IMR-90 (cell line): Measurements from ENCODE around the gene SCRG1.

Experiments used
- FOS ChIP-seq: fragments of 150-350 bp; IDR thresholded peaks from 2 replicates; pipeline ENCODE4 v1.6.1; 2016; ENCODE audit warnings: low read depth, low read length
- MAZ ChIP-seq: IDR thresholded peaks from 2 replicates; pipeline ENCODE4 v1.6.1; 2012; ENCODE audit warnings: low read depth, mild to moderate bottlenecking, low read length, improper control_type of control experiment, moderate library complexity, borderline replicate concordance
- MXI1 ChIP-seq: IDR thresholded peaks from 2 replicates; pipeline ENCODE4 v1.6.1; 2012; ENCODE audit warnings: low read depth, mild to moderate bottlenecking, low read length, moderate library complexity, borderline replicate concordance
- NFE2L2 ChIP-seq: fragments of 150-350 bp; IDR thresholded peaks from 2 replicates; pipeline ENCODE4 v1.6.1; 2016; ENCODE audit warnings: low read depth, mild to moderate bottlenecking, low read length
- POLR2A ChIP-seq: IDR thresholded peaks from 2 replicates; pipeline ENCODE4 v1.6.1; 2012; ENCODE audit warnings: mild to moderate bottlenecking, low read depth, low read length
- RAD21 ChIP-seq: IDR thresholded peaks from 2 replicates; pipeline ENCODE4 v1.6.1; 2012; ENCODE audit warnings: low read length, improper control_type of control experiment
- RFX5 ChIP-seq: IDR thresholded peaks from 2 replicates; pipeline ENCODE4 v1.8.0; 2012; ENCODE audit warnings: low read depth, mild to moderate bottlenecking, low read length, moderate library complexity
- TF ChIP-seq, protein P1 (sequence below): fragments of 150-350 bp; IDR thresholded peaks from 2 replicates; pipeline ENCODE4 v1.6.1; 2016; ENCODE audit warnings: low read depth, mild to moderate bottlenecking, low read length, moderate library complexity, borderline replicate concordance
- TF ChIP-seq, protein P2 (sequence below): conservative IDR thresholded peaks from 2 replicates; pipeline ENCODE4 v1.5.1; 2012; ENCODE audit warnings: mild to moderate bottlenecking, low read depth, low read length, improper control_type of control experiment

DNA sequence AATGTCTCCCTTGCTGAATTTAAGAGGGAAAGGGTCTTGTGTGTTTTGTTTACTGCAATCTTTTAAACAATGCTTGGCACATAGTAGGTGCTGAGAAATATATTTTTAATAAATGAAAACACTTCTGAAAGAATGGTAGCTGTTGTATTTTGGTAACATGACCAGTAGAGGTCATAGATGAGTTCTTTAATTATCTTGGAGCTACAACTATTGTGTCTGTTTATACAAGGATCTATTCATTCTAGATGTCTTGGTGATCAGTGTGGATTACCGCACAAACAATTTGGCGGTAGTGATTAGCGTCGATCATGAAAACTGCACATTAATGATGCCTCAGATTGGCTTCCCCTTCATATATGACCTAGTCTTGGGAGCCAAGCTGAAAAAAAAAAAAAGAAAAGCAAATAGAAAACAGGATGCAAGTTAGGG lies 21.4 kb upstream of the SCRG1 start:
- TF ChIP-seq, protein P1, sequence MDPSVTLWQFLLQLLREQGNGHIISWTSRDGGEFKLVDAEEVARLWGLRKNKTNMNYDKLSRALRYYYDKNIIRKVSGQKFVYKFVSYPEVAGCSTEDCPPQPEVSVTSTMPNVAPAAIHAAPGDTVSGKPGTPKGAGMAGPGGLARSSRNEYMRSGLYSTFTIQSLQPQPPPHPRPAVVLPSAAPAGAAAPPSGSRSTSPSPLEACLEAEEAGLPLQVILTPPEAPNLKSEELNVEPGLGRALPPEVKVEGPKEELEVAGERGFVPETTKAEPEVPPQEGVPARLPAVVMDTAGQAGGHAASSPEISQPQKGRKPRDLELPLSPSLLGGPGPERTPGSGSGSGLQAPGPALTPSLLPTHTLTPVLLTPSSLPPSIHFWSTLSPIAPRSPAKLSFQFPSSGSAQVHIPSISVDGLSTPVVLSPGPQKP, result no peak
- TF ChIP-seq MAZ (no peak), POLR2A (no peak), RFX5 (no peak), RAD21 (peak; percentile 55), FOS (no peak), NFE2L2 (no peak), MXI1 (no peak)
- TF ChIP-seq, protein P2, sequence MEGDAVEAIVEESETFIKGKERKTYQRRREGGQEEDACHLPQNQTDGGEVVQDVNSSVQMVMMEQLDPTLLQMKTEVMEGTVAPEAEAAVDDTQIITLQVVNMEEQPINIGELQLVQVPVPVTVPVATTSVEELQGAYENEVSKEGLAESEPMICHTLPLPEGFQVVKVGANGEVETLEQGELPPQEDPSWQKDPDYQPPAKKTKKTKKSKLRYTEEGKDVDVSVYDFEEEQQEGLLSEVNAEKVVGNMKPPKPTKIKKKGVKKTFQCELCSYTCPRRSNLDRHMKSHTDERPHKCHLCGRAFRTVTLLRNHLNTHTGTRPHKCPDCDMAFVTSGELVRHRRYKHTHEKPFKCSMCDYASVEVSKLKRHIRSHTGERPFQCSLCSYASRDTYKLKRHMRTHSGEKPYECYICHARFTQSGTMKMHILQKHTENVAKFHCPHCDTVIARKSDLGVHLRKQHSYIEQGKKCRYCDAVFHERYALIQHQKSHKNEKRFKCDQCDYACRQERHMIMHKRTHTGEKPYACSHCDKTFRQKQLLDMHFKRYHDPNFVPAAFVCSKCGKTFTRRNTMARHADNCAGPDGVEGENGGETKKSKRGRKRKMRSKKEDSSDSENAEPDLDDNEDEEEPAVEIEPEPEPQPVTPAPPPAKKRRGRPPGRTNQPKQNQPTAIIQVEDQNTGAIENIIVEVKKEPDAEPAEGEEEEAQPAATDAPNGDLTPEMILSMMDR, result peak; percentile 63
